ES-I3 (cell line): ENCODE data around the gene PSMG1.
"Not testable (repeated sequence)": the region's sequence is repeated elsewhere in the genome, so short reads cannot be mapped to it uniquely, and the experiment has no call there.

Source experiments
- H3K36me3 ChIP-seq: 2 replicates; pipeline ENCODE4 v1.6.1; 2013; ENCODE audit warnings: mild to moderate bottlenecking, low read length, control low read depth, moderate library complexity; ENCODE audit not compliant: insufficient read depth
- H3K4me1 ChIP-seq: 2 replicates; pipeline ENCODE4 v1.6.1; 2013; ENCODE audit warnings: mild to moderate bottlenecking, control low read depth, low read length; ENCODE audit not compliant: insufficient read depth
- H3K9ac ChIP-seq: 2 replicates; pipeline ENCODE4 v1.6.1; 2013; ENCODE audit warnings: low read depth, mild to moderate bottlenecking, low read length, moderate library complexity
- H3K9me3 ChIP-seq: 2 replicates; pipeline ENCODE4 v1.6.1; 2013; ENCODE audit warnings: mild to moderate bottlenecking, low read length, moderate library complexity; ENCODE audit not compliant: control insufficient read depth, insufficient read depth

PSMG1 gene, protein sequence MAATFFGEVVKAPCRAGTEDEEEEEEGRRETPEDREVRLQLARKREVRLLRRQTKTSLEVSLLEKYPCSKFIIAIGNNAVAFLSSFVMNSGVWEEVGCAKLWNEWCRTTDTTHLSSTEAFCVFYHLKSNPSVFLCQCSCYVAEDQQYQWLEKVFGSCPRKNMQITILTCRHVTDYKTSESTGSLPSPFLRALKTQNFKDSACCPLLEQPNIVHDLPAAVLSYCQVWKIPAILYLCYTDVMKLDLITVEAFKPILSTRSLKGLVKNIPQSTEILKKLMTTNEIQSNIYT

GRCh38 chr21:39183272-39184049, at the start of gene PSMG1:
Gene PSMG1 (minus strand): TSS chr21:39183451. CDS start chr21:39183385, 66 bp downstream.
- peaks cover 11% of the 10 kb centered on the region for H3K4me1 ChIP-seq
- H3K9ac ChIP-seq = peak within 1 kb of the TSS; percentile 86
- H3K9me3 ChIP-seq = no peaks in the 10 kb centered on the region
- peaks cover 6% of the 10 kb centered on the region for H3K36me3 ChIP-seq

DNA sequence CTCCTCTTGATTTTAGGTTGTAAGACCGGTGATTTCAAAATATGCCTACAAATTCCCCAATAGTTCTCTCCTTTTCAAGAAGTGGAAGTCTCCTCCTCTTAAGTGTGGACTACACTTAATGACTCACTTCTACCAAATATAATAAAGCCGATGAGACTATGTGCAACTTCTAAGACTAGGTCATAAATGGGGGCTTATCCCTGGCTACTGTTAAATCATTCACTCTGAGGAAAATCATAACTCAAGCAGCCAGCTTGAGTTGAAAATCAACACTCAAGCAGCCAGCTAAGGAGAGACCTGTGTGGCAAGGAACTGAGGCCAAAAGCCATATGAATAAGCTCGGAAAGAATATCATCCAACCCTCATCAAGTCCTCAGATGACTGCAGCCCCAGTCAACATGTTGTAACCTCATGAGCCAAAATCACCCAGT, 49.6 kb upstream of the PSMG1 start:
- Histone ChIP-seq H3K4me1 (no peaks in the 10 kb centered on the region), H3K9ac (no peak overlapping the region), H3K36me3 (peaks cover 21% of the 10 kb centered on the region)

GRCh38 chr21:39224930-39225329, 41.7 kb upstream of the PSMG1 start:
- no peak overlapping the region for H3K9ac ChIP-seq
- H3K36me3 ChIP-seq = no peaks in the 10 kb centered on the region
- H3K4me1 ChIP-seq = no peaks in the 10 kb centered on the region
- no peaks in the 10 kb centered on the region for H3K9me3 ChIP-seq

More for the DNA sequence above, 49.6 kb upstream of the PSMG1 start:
- no peaks in the 10 kb centered on the region for H3K9me3 ChIP-seq

DNA sequence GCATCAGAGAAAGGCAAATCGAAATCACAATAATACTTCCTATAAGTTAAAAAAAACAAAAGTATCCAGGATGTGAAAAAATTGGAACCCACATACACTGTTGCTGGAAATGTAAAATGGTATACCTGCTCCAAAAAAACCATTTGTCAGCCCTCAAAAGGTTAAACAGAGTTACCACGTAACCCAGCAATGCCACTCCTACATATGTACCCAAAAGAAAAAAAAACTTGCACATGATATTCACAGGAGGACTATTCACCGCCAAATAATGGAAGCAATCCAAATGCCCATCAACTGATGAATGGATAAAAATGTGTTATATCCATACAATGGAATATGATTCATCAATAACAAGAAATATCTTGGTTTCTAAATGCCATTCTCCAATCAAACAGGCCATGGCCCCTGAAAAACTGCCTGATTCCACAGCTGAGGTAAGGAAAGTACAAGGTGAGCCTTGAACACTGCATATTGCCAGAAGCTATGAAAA, 38.8 kb upstream of the PSMG1 start:
- Histone ChIP-seq H3K9ac (no peak overlapping the region), H3K36me3 (no peaks in the 10 kb centered on the region; the same call in 1 of the 2 replicates), H3K9me3 (no peaks in the 10 kb centered on the region), H3K4me1 (no peaks in the 10 kb centered on the region)

DNA sequence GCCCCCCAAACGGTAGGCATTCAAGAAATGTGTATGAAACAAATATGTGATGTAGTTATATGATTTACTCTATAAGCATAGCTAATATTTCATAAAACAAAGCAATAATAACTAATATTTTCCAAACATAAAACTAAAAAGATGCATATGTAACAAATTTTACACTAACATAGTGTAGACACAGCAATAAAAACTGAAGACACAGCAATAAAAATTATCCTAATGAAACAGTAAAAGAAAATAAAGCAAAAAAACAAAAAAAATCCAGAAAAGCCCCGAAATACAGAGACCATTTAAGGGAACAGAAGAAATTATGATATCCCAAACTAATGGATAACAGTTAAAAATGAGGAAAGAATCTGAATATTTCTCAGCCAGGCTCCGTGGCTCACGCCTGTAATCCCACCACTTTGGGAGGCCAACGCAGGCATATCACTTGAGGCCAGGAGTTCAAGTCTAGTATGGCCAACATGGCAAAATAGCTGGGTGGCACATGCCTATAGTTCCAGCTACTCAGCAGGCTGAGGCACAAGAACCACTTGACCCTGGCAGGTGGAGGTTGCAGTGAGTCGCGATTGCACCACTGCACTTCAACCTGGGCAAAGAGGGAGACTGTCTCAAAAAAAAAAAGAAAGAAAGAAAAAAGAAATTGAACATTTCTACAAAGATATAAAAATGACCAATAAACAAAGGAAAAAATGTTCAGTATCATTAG, 38.2 kb upstream of the PSMG1 start:
- Histone ChIP-seq H3K9me3 (no peaks in the 10 kb centered on the region), H3K9ac (no peak overlapping the region), H3K36me3 (no peaks in the 10 kb centered on the region; the same call in 1 of the 2 replicates), H3K4me1 (no peaks in the 10 kb centered on the region)

DNA sequence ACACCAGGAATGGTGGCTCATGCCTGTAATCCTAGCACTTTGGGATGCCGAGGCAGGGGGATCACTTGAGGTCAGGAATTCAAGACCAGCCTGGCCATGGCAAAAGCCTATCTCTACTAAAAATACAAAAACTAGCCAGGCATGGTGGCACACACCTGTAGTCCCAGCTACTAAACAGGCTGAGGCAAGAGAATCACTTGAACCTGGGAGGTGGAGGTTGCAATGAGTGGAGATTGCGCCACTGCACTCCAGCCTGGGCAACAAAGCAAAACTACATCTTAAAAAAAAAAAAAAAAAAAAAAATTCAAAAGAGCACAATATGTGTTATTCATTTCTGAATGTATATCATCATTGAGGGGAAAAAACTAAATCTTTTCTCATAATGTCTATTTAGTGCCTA, 37.6 kb upstream of the PSMG1 start:
- H3K4me1 ChIP-seq, H3K36me3 ChIP-seq, H3K9me3 ChIP-seq, H3K9ac ChIP-seq: not testable (repeated sequence)

DNA sequence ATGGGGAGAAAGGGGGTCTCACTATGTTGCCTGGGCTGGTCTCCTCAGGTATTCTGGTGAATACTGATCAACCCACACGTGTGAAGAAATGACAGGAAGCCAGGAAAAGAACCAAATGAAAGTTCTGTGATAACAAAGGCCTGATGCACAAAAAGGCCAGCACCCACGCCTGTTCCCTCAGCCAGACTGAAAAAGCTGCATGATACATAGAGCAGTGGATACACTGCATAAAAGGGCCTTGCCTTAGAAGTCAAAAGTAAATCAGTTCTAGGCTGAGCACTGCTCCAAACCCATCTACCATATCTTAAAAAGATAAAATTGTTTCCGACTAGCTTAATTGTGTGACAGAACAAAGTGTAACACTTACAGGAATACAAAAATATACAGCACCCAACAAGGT, 36.9 kb upstream of the PSMG1 start:
- no peaks in the 10 kb centered on the region for H3K4me1 ChIP-seq
- H3K9ac ChIP-seq = no peak overlapping the region
- H3K36me3 ChIP-seq = peaks cover 5% of the 10 kb centered on the region; the same call in 1 of the 2 replicates
- H3K9me3 ChIP-seq = no peaks in the 10 kb centered on the region

- no peaks in the 10 kb centered on the region for H3K4me1 ChIP-seq
- H3K9ac ChIP-seq = no peak overlapping the region
- H3K9me3 ChIP-seq = no peaks in the 10 kb centered on the region
- peaks cover 9% of the 10 kb centered on the region; the same call in 1 of the 2 replicates for H3K36me3 ChIP-seq
These were observed 34.8 kb upstream of the PSMG1 start for GRCh38 chr21:39218082-39218409.

DNA sequence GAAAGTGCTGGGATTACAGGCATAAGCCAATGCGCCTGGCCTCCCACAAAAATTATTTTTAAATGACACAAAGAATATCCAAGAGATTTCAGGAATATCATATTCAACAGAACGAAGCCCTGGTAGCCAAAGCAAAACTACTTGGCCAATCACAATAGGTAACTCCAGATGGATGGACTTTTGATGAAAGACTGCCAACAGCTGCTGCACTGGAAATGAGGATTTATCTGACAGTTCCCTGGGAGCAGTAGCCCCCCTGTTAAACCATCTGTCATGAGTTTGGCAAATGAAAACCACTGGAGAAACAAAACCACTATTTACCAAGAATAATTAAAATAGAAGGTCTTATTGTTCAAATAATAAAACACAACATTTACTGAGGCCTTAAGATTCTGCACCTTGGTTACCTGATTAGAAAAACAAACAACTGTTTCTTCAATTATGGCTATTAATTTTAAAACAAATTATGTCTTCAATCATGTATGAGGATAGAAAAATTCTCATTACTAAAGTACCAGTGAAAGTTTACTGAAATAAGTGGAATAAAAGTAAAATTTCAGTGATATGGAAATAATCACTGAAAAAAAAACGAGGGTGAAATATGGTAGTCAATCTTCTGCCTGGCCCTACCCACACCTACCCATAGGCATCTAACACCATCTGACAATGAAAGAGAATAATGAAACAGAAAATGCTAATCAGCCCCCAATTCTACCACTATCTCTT, 34.3 kb upstream of the PSMG1 start:
- Histone ChIP-seq H3K9me3 (no peaks in the 10 kb centered on the region), H3K9ac (no peak overlapping the region), H3K4me1 (no peaks in the 10 kb centered on the region), H3K36me3 (peaks cover 9% of the 10 kb centered on the region; the same call in 1 of the 2 replicates)

GRCh38 chr21:39216290-39216689, 33.0 kb upstream of the PSMG1 start:
- Histone ChIP-seq H3K36me3 (peaks cover 9% of the 10 kb centered on the region; the same call in 1 of the 2 replicates), H3K4me1 (no peaks in the 10 kb centered on the region), H3K9me3 (no peaks in the 10 kb centered on the region), H3K9ac (no peak overlapping the region)

- Histone ChIP-seq H3K9me3 (no peaks in the 10 kb centered on the region), H3K4me1 (no peaks in the 10 kb centered on the region), H3K36me3 (peaks cover 9% of the 10 kb centered on the region; the same call in 1 of the 2 replicates), H3K9ac (no peak overlapping the region)
These were observed 31.8 kb upstream of the PSMG1 start for GRCh38 chr21:39215078-39215477.

DNA sequence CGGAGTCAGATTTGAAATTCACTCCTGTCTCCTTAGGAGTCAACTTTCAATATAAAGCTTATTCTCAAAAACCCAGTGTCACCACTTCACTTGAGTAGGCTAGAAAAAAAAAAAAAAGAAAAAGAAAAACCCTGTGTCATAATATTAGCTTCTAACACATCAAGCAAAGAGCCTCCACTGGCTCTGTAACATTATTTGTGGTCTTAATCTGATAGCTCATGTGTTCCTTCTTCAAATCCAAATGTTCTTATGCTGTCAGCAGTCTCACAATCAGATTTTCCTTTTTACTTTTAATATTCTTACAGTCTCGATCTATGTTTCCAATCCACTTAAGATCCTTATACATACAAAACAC, 26.1 kb upstream of the PSMG1 start:
- Histone ChIP-seq H3K36me3 (peaks cover 13% of the 10 kb centered on the region), H3K4me1 (no peaks in the 10 kb centered on the region; the same call in 1 of the 2 replicates), H3K9ac (no peak overlapping the region), H3K9me3 (no peaks in the 10 kb centered on the region)

- Histone ChIP-seq H3K9me3 (no peaks in the 10 kb centered on the region), H3K4me1 (no peaks in the 10 kb centered on the region; the same call in 1 of the 2 replicates), H3K36me3 (peaks cover 13% of the 10 kb centered on the region), H3K9ac (no peak overlapping the region)
These were observed 25.5 kb upstream of the PSMG1 start for GRCh38 chr21:39208624-39209333.
